ENCODE measurements around the gene HECW1. TPM values are rescaled to one million over a fixed set of nuclear protein-coding genes. Genes with fewer than 3 reads are reported as not detected.

Gene HECW1
- total RNA-seq, 4 donors from 2014 or later, result 0.62 to 4.3 (median 1.4) TPM; not detected in 1

DNA sequence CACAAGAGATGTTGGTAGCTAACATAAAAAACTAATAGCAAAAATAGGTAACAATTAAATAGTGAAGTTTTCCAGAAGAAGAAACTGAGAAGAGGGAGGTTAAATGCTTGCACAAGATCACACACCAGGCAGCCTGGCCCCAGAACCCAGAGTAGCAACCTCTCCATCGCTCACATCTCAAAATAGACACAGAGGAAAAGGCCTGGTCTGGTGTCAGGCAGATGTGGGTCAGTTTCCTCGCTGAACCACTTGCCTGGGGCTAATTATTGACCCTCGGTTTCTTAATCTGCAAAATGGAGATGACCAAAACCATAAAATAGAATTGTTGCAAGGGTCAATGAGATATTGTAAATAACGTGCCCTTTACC is 425.9 kb downstream of the HECW1 start:
- DNase-seq (ENCODE audit: low spot score in 2 of 2), result no peak
- TF ChIP-seq, protein P1, sequence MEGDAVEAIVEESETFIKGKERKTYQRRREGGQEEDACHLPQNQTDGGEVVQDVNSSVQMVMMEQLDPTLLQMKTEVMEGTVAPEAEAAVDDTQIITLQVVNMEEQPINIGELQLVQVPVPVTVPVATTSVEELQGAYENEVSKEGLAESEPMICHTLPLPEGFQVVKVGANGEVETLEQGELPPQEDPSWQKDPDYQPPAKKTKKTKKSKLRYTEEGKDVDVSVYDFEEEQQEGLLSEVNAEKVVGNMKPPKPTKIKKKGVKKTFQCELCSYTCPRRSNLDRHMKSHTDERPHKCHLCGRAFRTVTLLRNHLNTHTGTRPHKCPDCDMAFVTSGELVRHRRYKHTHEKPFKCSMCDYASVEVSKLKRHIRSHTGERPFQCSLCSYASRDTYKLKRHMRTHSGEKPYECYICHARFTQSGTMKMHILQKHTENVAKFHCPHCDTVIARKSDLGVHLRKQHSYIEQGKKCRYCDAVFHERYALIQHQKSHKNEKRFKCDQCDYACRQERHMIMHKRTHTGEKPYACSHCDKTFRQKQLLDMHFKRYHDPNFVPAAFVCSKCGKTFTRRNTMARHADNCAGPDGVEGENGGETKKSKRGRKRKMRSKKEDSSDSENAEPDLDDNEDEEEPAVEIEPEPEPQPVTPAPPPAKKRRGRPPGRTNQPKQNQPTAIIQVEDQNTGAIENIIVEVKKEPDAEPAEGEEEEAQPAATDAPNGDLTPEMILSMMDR (IDR thresholded peaks at IDR 0.05), result no peak
- intact Hi-C loops (cut with DNase I; ENCODE audit: low total_unique reads), result no loop called here
- no peak overlapping the region for H3K4me3 ChIP-seq (ENCODE audit: low read depth, poor library complexity, severe bottlenecking)
- WGBS, 2 donors, result 85 to 91% methylated on average over 4 of the region's 4 CpGs

DNA sequence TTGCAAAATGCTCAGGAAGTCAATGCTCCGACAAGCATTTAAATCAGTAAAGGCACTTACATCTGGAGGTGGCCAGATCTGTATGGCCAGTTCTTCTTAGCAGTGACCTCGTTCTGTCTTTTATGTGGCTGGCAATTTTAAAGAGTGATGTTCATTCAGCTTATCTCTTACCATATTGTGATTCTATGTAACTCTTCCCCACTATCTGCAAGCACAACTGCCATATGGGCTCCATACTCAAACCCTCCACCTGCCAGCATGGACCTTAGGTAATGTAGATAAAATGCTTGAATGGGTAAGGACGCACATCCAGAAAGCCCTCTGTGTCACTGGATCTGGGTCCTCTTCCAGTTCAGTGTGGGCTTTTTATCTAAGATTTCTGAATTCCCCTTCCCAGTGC is 428.0 kb downstream of the HECW1 start:
- intact Hi-C loops (cut with DNase I; ENCODE audit: low total_unique reads), result no loop called here
- no peak overlapping the region for H3K4me3 ChIP-seq (ENCODE audit: low read depth, poor library complexity, severe bottlenecking)
- TF ChIP-seq, protein P1 (IDR thresholded peaks at IDR 0.05), result no peak
- TF ChIP-seq POLR2A (IDR thresholded peaks at IDR 0.05), result no peak
- WGBS, 2 donors, result 90 to 95% methylated on average over 3 of the region's 3 CpGs
- DNase-seq (ENCODE audit: low spot score in 2 of 2), result no peak

GRCh38 chr7:43542716-43543115 is 430.3 kb downstream of the HECW1 start:
- intact Hi-C loops (cut with DNase I; ENCODE audit: low total_unique reads), result no loop called here
- no peak for TF ChIP-seq POLR2A (IDR thresholded peaks at IDR 0.05)
- TF ChIP-seq, protein P1 (IDR thresholded peaks at IDR 0.05), result no peak
- WGBS, 2 donors, result 87 to 95% methylated on average over 5 of the region's 5 CpGs
- no peak overlapping the region for H3K4me3 ChIP-seq (ENCODE audit: low read depth, poor library complexity, severe bottlenecking)
- DNase-seq (ENCODE audit: low spot score in 2 of 2), result no peak

DNA sequence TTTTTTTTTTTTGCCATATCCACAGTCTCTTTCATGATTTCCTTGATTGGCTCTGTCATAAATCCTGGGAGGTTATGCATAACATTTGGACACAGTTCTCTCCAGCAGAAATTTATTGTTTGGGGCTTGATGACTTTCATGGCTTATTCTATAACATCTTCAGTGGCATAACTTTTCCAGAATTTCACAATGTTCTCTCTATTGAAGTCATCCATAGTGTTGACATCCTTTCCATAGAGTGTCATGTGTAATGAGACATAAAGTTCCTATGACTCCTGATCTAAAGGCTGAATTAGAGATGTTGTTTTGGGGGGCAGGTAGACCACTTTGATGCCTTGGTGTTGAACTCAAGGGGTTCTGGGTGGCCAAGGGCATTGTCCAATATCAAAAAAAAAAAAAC is 433.8 kb downstream of the HECW1 start:
- intact Hi-C loops (cut with DNase I; ENCODE audit: low total_unique reads), result no loop called here
- no peak for TF ChIP-seq POLR2A (IDR thresholded peaks at IDR 0.05)
- TF ChIP-seq, protein P1 (IDR thresholded peaks at IDR 0.05), result no peak
- H3K4me3 ChIP-seq (ENCODE audit: low read depth, poor library complexity, severe bottlenecking), result no peak overlapping the region
- DNase-seq (ENCODE audit: low spot score in 2 of 2), result no peak

GRCh38 chr7:43550427-43550826 is 438.0 kb downstream of the HECW1 start:
- TF ChIP-seq, protein P1 (IDR thresholded peaks at IDR 0.05), result no peak
- TF ChIP-seq POLR2A (IDR thresholded peaks at IDR 0.05), result no peak
- intact Hi-C loops (cut with DNase I; ENCODE audit: low total_unique reads), result no loop called here
- no peak for DNase-seq (ENCODE audit: low spot score in 2 of 2)
- no peak overlapping the region for H3K4me3 ChIP-seq (ENCODE audit: low read depth, poor library complexity, severe bottlenecking)
- 95 to 97% methylated on average over 16 of the region's 16 CpGs for WGBS, 2 donors

GRCh38 chr7:43552122-43552521 is 439.7 kb downstream of the HECW1 start:
- intact Hi-C loops (cut with DNase I; ENCODE audit: low total_unique reads), result no loop called here
- WGBS, 2 donors, result 86 to 89% methylated on average over 8 of the region's 8 CpGs

More at GRCh38 chr7:43552122-43552521, 439.7 kb downstream of the HECW1 start:
- no peak overlapping the region for H3K4me3 ChIP-seq (ENCODE audit: low read depth, poor library complexity, severe bottlenecking)
- DNase-seq (ENCODE audit: low spot score in 2 of 2), result no peak
- TF ChIP-seq, protein P1 (IDR thresholded peaks at IDR 0.05), result no peak
- no peak for TF ChIP-seq POLR2A (IDR thresholded peaks at IDR 0.05)

Data from lower leg skin (tissue), 4 donors.